COLO829 (cell line): ENCODE data around the gene NPIPB6.

Experiments
- DNase-seq: peaks from one replicate; pipeline ENCODE4 v3.0.0; 2012; ENCODE audit warnings: low spot score

Gene NPIPB6

GRCh38 chr16:28324235-28324886 is 38.9 kb downstream of the NPIPB6 start:
- no peak for DNase-seq

GRCh38 chr16:28321700-28322411 is 41.5 kb downstream of the NPIPB6 start:
- peak; percentile 30 for DNase-seq

GRCh38 chr16:28320741-28321140 is 42.6 kb downstream of the NPIPB6 start:
- DNase-seq: no peak

- no peak for DNase-seq
These were observed 43.2 kb downstream of the NPIPB6 start for GRCh38 chr16:28320023-28320561.

GRCh38 chr16:28319476-28320022 is 43.8 kb downstream of the NPIPB6 start:
- DNase-seq: no peak

- no peak for DNase-seq
These were observed 45.1 kb downstream of the NPIPB6 start for GRCh38 chr16:28318042-28318744.

- DNase-seq: peak; percentile 39
These were observed 46.0 kb downstream of the NPIPB6 start for GRCh38 chr16:28317040-28317880.

GRCh38 chr16:28316054-28316453 is 47.3 kb downstream of the NPIPB6 start:
- no peak for DNase-seq

- DNase-seq: no peak
These were observed 49.7 kb downstream of the NPIPB6 start for GRCh38 chr16:28313587-28313986.

- DNase-seq: no peak
These were observed 51.0 kb downstream of the NPIPB6 start for GRCh38 chr16:28312327-28312726.

- no peak for DNase-seq
These were observed 51.4 kb downstream of the NPIPB6 start for GRCh38 chr16:28311913-28312312.

- no peak for DNase-seq
These were observed 51.9 kb downstream of the NPIPB6 start for GRCh38 chr16:28311413-28311812.

- DNase-seq: no peak
These were observed 52.5 kb downstream of the NPIPB6 start for GRCh38 chr16:28310796-28311195.

- no peak for DNase-seq
These were observed 53.4 kb downstream of the NPIPB6 start for GRCh38 chr16:28309811-28310311.

GRCh38 chr16:28308794-28309584 is 54.3 kb downstream of the NPIPB6 start:
- no peak for DNase-seq

- DNase-seq: no peak
These were observed 55.4 kb downstream of the NPIPB6 start for GRCh38 chr16:28307936-28308335.

GRCh38 chr16:28304214-28304613 is 59.1 kb downstream of the NPIPB6 start:
- peak; percentile 40 for DNase-seq

- DNase-seq: no peak
These were observed 60.2 kb downstream of the NPIPB6 start for GRCh38 chr16:28303132-28303531.

GRCh38 chr16:28301620-28302019 is 61.7 kb downstream of the NPIPB6 start:
- DNase-seq: no peak

GRCh38 chr16:28301154-28301553 is 62.2 kb downstream of the NPIPB6 start:
- no peak for DNase-seq

GRCh38 chr16:28300327-28300726 is 63.0 kb downstream of the NPIPB6 start:
- no peak for DNase-seq
